ENCODE data around the gene PTPRD.

The PTPRD gene

GRCh38 chr9:10230512-10230911, 382.3 kb downstream of the PTPRD start:
- Mint-ChIP-seq H3K27ac (no peak overlapping the region), H3K4me3 (no peak overlapping the region)

DNA sequence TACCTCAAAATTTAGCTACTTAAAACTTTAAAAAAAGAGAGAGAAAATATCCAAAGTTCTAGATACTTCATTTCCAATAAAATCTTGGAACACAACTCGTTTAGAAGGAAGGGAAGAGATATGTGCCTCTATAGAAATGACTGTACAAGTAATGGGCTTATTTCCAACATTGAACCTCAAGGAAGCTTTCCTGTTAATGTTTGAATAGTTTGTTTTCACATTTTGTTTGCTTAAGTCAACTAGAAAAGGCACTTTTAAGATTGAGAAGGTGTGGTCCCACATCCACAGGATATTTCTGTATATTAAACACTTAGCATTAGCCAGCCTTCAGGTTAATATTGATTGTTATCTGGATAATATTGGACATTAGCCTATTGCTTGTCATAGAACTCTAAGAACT, 384.7 kb downstream of the PTPRD start:
- Mint-ChIP-seq H3K4me3 (no peak overlapping the region), H3K27me3 (no peaks in the 10 kb centered on the region), H3K9me3 (no peaks in the 10 kb centered on the region), H3K36me3 (ENCODE audit: low read depth) (no peaks in the 10 kb centered on the region), H3K4me1 (ENCODE audit: low read depth) (no peaks in the 10 kb centered on the region), H3K27ac (no peak overlapping the region)

More at GRCh38 chr9:10230512-10230911, 382.3 kb downstream of the PTPRD start:
- no peaks in the 10 kb centered on the region for H3K27me3 Mint-ChIP-seq
- no peaks in the 10 kb centered on the region for H3K4me1 Mint-ChIP-seq (ENCODE audit: low read depth)
- no peaks in the 10 kb centered on the region for H3K9me3 Mint-ChIP-seq
- H3K36me3 Mint-ChIP-seq (ENCODE audit: low read depth) = no peaks in the 10 kb centered on the region

GRCh38 chr9:10226996-10227395, 385.8 kb downstream of the PTPRD start:
- Mint-ChIP-seq H3K27me3 (no peaks in the 10 kb centered on the region), H3K27ac (no peak overlapping the region), H3K36me3 (ENCODE audit: low read depth) (no peaks in the 10 kb centered on the region), H3K4me1 (ENCODE audit: low read depth) (no peaks in the 10 kb centered on the region), H3K4me3 (no peak overlapping the region), H3K9me3 (no peaks in the 10 kb centered on the region)

DNA sequence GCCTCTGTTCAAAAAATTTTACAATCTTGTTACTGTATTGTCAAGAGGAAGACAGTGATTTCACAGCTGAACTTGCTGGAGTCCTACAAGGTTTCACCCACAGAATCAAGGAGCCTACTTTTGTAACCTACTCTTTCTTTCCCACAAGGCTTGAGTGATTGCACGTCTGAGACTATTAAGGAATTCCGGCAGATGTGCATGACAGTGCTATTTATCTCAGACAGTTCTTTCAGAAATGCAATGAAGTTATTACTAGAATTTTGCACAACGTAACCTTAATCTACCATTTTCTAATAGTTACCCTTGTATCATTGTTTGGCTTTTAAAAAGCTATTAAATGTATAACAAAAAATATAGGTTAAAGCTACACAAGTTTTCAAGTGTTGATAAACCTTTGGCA, 400.1 kb downstream of the PTPRD start:
- Mint-ChIP-seq H3K9me3 (no peaks in the 10 kb centered on the region), H3K27ac (no peak overlapping the region), H3K4me3 (no peak overlapping the region), H3K36me3 (ENCODE audit: low read depth) (no peaks in the 10 kb centered on the region), H3K4me1 (ENCODE audit: low read depth) (no peaks in the 10 kb centered on the region), H3K27me3 (peaks cover 3% of the 10 kb centered on the region)

- peaks cover 3% of the 10 kb centered on the region for H3K27me3 Mint-ChIP-seq
- H3K27ac Mint-ChIP-seq = no peak overlapping the region
- no peak overlapping the region for H3K4me3 Mint-ChIP-seq
- no peaks in the 10 kb centered on the region for H3K9me3 Mint-ChIP-seq
- H3K4me1 Mint-ChIP-seq (ENCODE audit: low read depth) = no peaks in the 10 kb centered on the region
- no peaks in the 10 kb centered on the region for H3K36me3 Mint-ChIP-seq (ENCODE audit: low read depth)
Measured at GRCh38 chr9:10208691-10209069, 404.1 kb downstream of the PTPRD start.

DNA sequence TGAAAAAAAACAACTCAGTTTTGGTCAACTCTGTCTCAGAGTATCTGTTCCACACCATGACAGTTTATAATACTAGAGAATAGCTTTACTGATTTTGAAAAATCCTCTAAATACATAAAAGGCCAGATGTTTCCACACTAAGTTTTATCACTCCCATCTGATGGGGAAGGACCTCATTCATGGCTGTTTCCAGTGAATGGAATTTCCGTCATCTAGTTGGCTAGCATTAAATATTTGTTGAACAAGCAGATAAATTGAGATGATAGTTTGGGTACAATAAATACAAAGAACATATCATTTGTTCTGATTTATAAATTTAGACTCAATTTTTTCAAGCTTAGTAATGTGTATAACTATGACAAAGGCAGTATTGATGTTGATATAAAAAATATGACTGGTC, 408.5 kb downstream of the PTPRD start:
- peaks cover 3% of the 10 kb centered on the region for H3K27me3 Mint-ChIP-seq
- no peaks in the 10 kb centered on the region for H3K36me3 Mint-ChIP-seq (ENCODE audit: low read depth)
- H3K4me1 Mint-ChIP-seq (ENCODE audit: low read depth) = no peaks in the 10 kb centered on the region
- no peak overlapping the region for H3K27ac Mint-ChIP-seq
- no peaks in the 10 kb centered on the region for H3K9me3 Mint-ChIP-seq
- no peak overlapping the region for H3K4me3 Mint-ChIP-seq

- no peak overlapping the region for H3K4me3 Mint-ChIP-seq
- H3K4me1 Mint-ChIP-seq (ENCODE audit: low read depth) = no peaks in the 10 kb centered on the region
- peaks cover 14% of the 10 kb centered on the region for H3K9me3 Mint-ChIP-seq
- H3K36me3 Mint-ChIP-seq (ENCODE audit: low read depth) = no peaks in the 10 kb centered on the region
- no peaks in the 10 kb centered on the region for H3K27me3 Mint-ChIP-seq
- no peak overlapping the region for H3K27ac Mint-ChIP-seq
Measured at GRCh38 chr9:10173561-10173960, 439.2 kb downstream of the PTPRD start.

DNA sequence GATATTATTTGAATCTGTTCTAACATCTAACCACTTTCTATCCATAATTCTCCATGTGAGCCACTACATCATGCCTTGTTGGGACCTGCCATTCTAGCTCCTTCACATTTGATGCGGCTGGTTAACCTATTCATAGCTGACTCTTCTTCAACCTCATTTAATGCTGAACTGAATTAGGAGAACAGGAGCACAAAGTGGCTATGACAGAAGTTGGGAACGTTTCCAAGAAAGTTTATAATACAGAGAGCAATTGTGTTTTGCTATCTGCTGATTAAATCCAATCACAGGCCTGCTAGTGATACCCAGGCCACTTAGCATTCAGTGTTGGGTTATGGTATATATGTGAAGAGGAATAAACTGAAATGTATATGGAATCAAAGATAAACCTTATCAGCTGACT, 440.3 kb downstream of the PTPRD start:
- Mint-ChIP-seq H3K27ac (no peak overlapping the region), H3K9me3 (peaks cover 14% of the 10 kb centered on the region), H3K4me1 (ENCODE audit: low read depth) (no peaks in the 10 kb centered on the region), H3K4me3 (no peak overlapping the region), H3K27me3 (no peaks in the 10 kb centered on the region), H3K36me3 (ENCODE audit: low read depth) (no peaks in the 10 kb centered on the region)

DNA sequence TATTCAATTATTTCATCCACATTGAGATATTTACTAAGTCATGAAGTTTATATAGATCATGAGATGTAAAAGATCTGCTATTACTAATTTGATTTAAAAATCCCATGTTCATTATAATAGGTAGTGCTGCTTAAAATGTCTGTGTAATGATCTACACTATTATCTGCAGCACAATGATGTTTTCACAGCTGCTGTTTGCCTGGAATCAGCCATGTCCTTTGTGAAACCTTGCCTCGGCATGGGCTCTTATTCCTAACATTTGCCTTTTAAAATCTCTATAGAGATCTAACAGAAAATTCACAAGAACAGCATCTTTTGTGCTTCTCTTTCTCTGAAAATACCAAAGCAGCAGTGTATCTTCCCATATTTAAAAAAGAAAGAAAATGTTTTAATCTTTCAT, 444.6 kb downstream of the PTPRD start:
- Mint-ChIP-seq H3K27ac (no peak overlapping the region), H3K4me3 (no peak overlapping the region), H3K27me3 (no peaks in the 10 kb centered on the region), H3K36me3 (ENCODE audit: low read depth) (no peaks in the 10 kb centered on the region), H3K9me3 (peaks cover 5% of the 10 kb centered on the region), H3K4me1 (ENCODE audit: low read depth) (no peaks in the 10 kb centered on the region)

GRCh38 chr9:10148796-10149195, 464.0 kb downstream of the PTPRD start:
- Mint-ChIP-seq H3K27ac (no peak overlapping the region), H3K27me3 (no peaks in the 10 kb centered on the region), H3K9me3 (no peaks in the 10 kb centered on the region), H3K4me1 (ENCODE audit: low read depth) (no peaks in the 10 kb centered on the region), H3K4me3 (no peak overlapping the region), H3K36me3 (ENCODE audit: low read depth) (no peaks in the 10 kb centered on the region)

DNA sequence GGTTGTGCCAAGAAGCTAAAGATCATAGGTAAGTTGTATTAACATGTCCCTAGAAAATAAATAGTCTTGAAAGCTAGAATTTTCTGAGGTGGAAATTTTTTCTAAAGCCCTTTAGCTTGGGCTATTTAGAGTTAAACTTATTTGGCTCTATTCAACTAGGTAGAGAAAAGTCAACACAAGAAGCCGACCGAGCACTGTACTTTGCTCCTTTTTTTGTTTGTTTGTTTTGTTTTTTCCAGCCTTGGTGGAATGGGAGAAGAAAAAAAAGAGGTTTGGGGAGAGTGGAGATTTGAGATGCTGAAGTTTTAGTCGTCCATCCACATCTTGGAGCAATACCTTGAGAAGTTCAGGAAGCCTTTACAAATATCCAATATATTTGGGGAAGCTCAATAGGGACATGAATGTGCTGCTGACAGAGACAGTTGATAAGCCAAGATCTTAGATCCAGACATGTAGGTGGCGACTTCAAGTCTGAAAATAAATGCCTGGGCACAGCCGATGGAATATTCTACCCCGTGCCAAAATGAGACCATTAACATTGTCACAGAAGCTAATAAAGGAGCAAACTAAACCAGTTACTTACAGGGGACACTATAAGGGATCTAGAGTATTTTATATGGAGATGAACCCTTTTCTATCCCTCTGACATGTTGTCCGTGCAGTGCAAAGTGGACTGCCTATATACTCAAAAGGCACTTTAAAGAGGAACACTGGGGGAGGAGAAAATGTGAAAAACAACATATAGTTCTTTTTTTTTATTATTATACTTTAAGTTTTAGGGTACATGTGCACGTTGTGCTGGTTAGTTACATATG, 466.1 kb downstream of the PTPRD start:
- Mint-ChIP-seq H3K27me3 (no peaks in the 10 kb centered on the region), H3K9me3 (no peaks in the 10 kb centered on the region), H3K36me3 (ENCODE audit: low read depth) (no peaks in the 10 kb centered on the region), H3K4me3 (no peak overlapping the region), H3K27ac (no peak overlapping the region), H3K4me1 (ENCODE audit: low read depth) (no peaks in the 10 kb centered on the region)

DNA sequence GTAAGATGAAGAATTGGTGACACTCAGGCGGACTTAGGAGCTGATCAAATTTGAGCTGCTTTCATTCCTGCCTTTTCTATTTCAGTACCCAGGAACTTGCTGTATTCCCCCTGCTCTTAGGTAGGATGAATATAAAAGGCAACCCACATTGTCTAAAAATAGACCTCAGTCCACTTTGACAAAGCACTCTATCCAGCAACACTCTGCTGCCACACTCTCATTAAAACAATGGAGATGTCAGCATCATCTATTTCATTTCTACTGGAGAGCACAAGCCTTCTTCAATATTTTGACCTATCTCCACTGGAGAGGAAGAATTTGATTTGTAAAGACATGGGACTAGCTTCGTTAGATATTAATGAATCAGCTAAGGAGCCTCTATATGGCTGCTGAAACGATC, 468.4 kb downstream of the PTPRD start:
- Mint-ChIP-seq H3K4me1 (ENCODE audit: low read depth) (no peaks in the 10 kb centered on the region), H3K4me3 (no peak overlapping the region), H3K36me3 (ENCODE audit: low read depth) (no peaks in the 10 kb centered on the region), H3K27ac (no peak overlapping the region), H3K9me3 (no peaks in the 10 kb centered on the region), H3K27me3 (no peaks in the 10 kb centered on the region)

DNA sequence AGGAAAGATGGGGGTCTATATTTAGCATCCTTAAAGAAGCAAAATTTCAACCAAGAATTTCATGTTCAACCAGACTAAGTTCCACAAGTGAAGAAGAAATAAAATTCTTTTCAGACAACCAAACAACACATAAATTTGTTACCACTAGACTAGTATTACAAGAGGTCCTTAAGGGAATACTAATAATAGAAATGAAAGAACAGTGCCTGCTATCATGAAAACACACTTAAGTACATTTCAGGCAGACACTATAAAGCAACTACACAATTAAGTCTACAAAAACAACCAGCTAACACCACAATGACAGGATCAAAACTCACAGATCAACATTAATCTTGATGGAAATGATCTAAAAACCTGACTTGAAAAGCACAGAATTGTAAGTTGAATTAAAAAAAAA, 477.2 kb downstream of the PTPRD start:
- Mint-ChIP-seq H3K27me3 (no peaks in the 10 kb centered on the region), H3K4me1 (ENCODE audit: low read depth) (no peaks in the 10 kb centered on the region), H3K27ac (no peak overlapping the region), H3K4me3 (no peak overlapping the region), H3K36me3 (ENCODE audit: low read depth) (no peaks in the 10 kb centered on the region), H3K9me3 (peaks cover 18% of the 10 kb centered on the region)

GRCh38 chr9:10134266-10134665, 478.5 kb downstream of the PTPRD start:
- H3K27ac Mint-ChIP-seq = no peak overlapping the region
- H3K27me3 Mint-ChIP-seq = no peaks in the 10 kb centered on the region
- no peak overlapping the region for H3K4me3 Mint-ChIP-seq
- no peaks in the 10 kb centered on the region for H3K4me1 Mint-ChIP-seq (ENCODE audit: low read depth)
- no peaks in the 10 kb centered on the region for H3K36me3 Mint-ChIP-seq (ENCODE audit: low read depth)
- peaks cover 22% of the 10 kb centered on the region for H3K9me3 Mint-ChIP-seq

DNA sequence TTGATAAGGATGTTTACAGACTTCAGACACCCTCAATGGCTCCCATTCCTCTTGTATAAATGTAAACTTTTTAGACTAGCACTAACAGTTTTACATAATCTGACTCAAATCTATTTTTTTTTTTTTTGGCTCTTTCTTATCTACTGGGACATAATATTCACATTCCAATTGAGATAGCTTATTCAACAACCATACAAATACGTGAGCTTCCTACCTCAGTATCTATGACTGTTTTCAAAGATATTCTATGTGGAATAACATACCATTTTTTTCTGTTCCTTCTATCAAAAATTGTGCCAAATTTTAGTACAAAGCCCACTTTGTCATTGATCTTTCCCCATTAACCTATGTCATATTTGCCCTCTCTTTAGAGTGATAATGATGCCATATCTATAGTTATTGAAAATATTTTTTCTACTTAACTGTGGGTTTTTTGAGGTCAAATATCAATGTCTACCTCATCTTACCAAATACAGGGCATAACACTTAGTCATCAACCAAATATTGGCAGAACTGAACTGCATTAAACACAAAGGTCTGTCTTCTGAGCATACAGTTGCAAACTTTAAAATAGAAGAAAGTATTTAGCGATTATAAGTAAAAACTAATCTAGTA, 482.6 kb downstream of the PTPRD start:
- no peak overlapping the region for H3K4me3 Mint-ChIP-seq
- no peaks in the 10 kb centered on the region for H3K4me1 Mint-ChIP-seq (ENCODE audit: low read depth)
- no peaks in the 10 kb centered on the region for H3K27me3 Mint-ChIP-seq
- H3K36me3 Mint-ChIP-seq (ENCODE audit: low read depth) = no peaks in the 10 kb centered on the region
- peaks cover 14% of the 10 kb centered on the region for H3K9me3 Mint-ChIP-seq
- no peak overlapping the region for H3K27ac Mint-ChIP-seq

DNA sequence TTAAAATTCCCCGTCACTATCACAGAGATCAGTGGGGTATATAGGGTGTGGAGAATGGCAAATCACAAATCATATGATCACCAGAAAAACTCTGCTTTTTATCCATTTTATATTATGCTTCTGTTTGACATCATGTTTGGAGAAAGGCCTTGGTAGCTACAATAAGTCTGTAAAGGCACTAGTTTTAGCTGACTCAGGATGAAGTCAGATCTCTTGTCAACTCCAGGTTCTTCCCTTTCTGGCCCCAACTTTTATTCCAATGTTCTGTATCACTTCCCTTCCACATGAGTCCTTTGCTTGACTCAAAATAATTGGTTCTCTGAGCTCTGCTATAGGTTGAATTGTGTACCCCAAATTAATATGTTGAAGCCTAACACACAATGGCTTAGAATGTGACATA, 484.9 kb downstream of the PTPRD start:
- Mint-ChIP-seq H3K36me3 (ENCODE audit: low read depth) (no peaks in the 10 kb centered on the region), H3K9me3 (peaks cover 11% of the 10 kb centered on the region), H3K4me3 (no peak overlapping the region), H3K4me1 (ENCODE audit: low read depth) (no peaks in the 10 kb centered on the region), H3K27ac (no peak overlapping the region), H3K27me3 (no peaks in the 10 kb centered on the region)
